Thyroid gland (tissue), 4 donors: ENCODE results near the gene CA6. TPM values are rescaled to one million over a fixed set of nuclear protein-coding genes. Genes with fewer than 3 reads are reported as not detected.

ENCODE experiments used
- DNase-seq, 2 donors: peaks; one replicate each; pipeline ENCODE4 v3.0.0-alpha.2; 2019
- H3K27ac ChIP-seq, 3 donors: fragments of 200-600 bp; sonication (generic); 1 replicate in 2 of 3; 2 replicates in 1 of 3; pipeline ENCODE4 v1.5.1; 2016 to 2019; ENCODE audit warnings: mild to moderate bottlenecking in 1 of 3, moderate library complexity in 1 of 3
- H3K27me3 ChIP-seq: fragments of 200-600 bp; sonication (generic); one replicate; pipeline ENCODE4 v1.5.1; 2019
- H3K36me3 ChIP-seq, 2 donors: fragments of 200-600 bp; sonication (generic); one replicate each; pipeline ENCODE4 v1.5.1; 2016 to 2019
- H3K4me1 ChIP-seq, 2 donors: fragments of 200-600 bp; sonication (generic); one replicate each; pipeline ENCODE4 v1.5.1; 2017 to 2019
- H3K4me3 ChIP-seq, 3 donors: fragments of 200-600 bp; sonication (generic); replicated peaks in 1 of 3; 1 replicate in 2 of 3; 2 replicates in 1 of 3; pipeline ENCODE4 v1.5.1; 2016; ENCODE audit warnings: mild to moderate bottlenecking in 1 of 3
- H3K9me3 ChIP-seq: fragments of 200-600 bp; sonication (generic); one replicate; pipeline ENCODE4 v1.5.1; 2017
- POLR2A ChIP-seq, 2 donors: fragments of 450-650 bp; IDR thresholded peaks; one replicate each; pipeline ENCODE4 v1.6.1; 2017; ENCODE audit warnings: antibody characterized with exemption in 2 of 2, mild to moderate bottlenecking in 2 of 2, moderate library complexity in 1 of 2
- WGBS, 2 donors: methylation state at CpG; one replicate each; pipeline ENCODE4 v1.1.5; 2017; 5-methylcytosine and 5-hydroxymethylcytosine counted together
- intact Hi-C: fragments of 100-400 bp; cut with DNase I; formaldehyde crosslinking; loops from one replicate; pipeline ENCODE4 v1.15.1; 2023
- small RNA-seq: library from RNA; depleted of rRNA; stranded (forward); fragments of <200 nt; gene quantifications from one replicate; pipeline ENCODE3, GENCODE V24; 2016
- total RNA-seq, 4 donors: library from RNA; depleted of rRNA; stranded (reverse); fragments of >200 nt; gene quantifications; one replicate each; pipeline ENCODE4 v1.2.3, GENCODE V29; 2016
- TF ChIP-seq, protein P1 (sequence below), 6 experiments: fragments of 200-600 bp in 3 of 6; fragments of 450-650 bp in 3 of 6; sonication (generic) in 3 of 6; IDR thresholded peaks; one replicate each; pipeline ENCODE4 v1.5.1; 2016 to 2019; ENCODE audit warnings: antibody characterized with exemption in 6 of 6, mild to moderate bottlenecking in 2 of 6, inconsistent platforms in 1 of 6, moderate library complexity in 1 of 6

CA6 gene
- total RNA-seq, 4 donors from 2014 or later, result not detected

DNA sequence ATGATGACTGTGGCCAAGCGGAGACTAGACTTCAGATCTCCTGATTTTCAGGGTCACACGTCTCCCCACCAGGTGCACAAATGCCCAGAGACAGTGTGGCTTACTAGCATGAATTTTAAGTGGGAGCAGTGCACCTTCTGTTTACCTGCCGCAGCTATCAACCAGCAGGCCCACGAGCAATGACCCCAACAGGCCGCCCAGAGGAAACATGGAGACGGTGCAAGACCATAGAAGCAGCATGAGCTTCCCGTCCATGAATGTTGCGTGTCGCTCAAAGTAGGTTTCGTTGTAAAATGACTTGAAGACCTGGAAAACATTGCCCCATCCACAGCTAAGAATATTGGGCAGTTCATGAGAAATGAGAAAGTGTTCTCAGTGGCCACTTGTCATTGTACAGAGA lies 77.1 kb downstream of the CA6 start:
- Histone ChIP-seq H3K27me3 (no peaks in the 10 kb centered on the region), H3K27ac (no peak overlapping the region), H3K4me1 (peaks cover 0 to 8% of the 10 kb centered on the region in 2 donors), H3K36me3 (no peaks in the 10 kb centered on the region), H3K4me3 (no peak overlapping the region), H3K9me3 (no peaks in the 10 kb centered on the region)
- TF ChIP-seq, protein P1, sequence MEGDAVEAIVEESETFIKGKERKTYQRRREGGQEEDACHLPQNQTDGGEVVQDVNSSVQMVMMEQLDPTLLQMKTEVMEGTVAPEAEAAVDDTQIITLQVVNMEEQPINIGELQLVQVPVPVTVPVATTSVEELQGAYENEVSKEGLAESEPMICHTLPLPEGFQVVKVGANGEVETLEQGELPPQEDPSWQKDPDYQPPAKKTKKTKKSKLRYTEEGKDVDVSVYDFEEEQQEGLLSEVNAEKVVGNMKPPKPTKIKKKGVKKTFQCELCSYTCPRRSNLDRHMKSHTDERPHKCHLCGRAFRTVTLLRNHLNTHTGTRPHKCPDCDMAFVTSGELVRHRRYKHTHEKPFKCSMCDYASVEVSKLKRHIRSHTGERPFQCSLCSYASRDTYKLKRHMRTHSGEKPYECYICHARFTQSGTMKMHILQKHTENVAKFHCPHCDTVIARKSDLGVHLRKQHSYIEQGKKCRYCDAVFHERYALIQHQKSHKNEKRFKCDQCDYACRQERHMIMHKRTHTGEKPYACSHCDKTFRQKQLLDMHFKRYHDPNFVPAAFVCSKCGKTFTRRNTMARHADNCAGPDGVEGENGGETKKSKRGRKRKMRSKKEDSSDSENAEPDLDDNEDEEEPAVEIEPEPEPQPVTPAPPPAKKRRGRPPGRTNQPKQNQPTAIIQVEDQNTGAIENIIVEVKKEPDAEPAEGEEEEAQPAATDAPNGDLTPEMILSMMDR (IDR thresholded peaks at IDR 0.05), result no peak
- no peak for TF ChIP-seq POLR2A (IDR thresholded peaks at IDR 0.05)
- intact Hi-C loops, result no loop called here
- 96 to 98% methylated on average over 10 of the region's 10 CpGs for WGBS, 2 donors
- no peak for DNase-seq

Small RNA genes within 50 kb of the gene (small RNA-seq; reads per million reads assigned to genes)
- gene AL139415.2, result not detected
- not detected for gene RN7SL451P

Other genes with a start within 250 kb of the CA6 start
- gene RERE, start 128.2 kb upstream of the CA6 start, total RNA-seq, result 100 to 1,000 TPM; 118 to 244 (median 131) TPM
- gene ENO1, start 67.2 kb upstream of the CA6 start, total RNA-seq, result 100 to 1,000 TPM; 355 to 741 (median 478) TPM
- under 1 TPM in 2 of 4 donors, not detected in 2; 0.22 to 0.58 TPM for gene SLC2A7, start 80.6 kb downstream of the CA6 start, total RNA-seq
- gene SLC2A5, start 123.8 kb downstream of the CA6 start, total RNA-seq, result 1 to 10 TPM in 1 of 4 donors, under 1 TPM in 3; 0.73 to 1.1 (median 0.88) TPM
- gene GPR157, start 183.2 kb downstream of the CA6 start, total RNA-seq, result 10 to 100 TPM in 1 of 4 donors, 1 to 10 TPM in 3; 5.6 to 10.4 (median 7.3) TPM